CD4-positive, alpha-beta T cell (primary cell): ENCODE measurements around the gene GIMAP5. TPM values are rescaled to one million over a fixed set of nuclear protein-coding genes. Genes with fewer than 3 reads are reported as not detected.

Source experiments
- ATAC-seq: fragments of 200-7000 bp; cut with Tn5 transposase; one replicate; pipeline ENCODE4 v1.10.0; 2022; ENCODE audit warnings: mild to moderate bottlenecking; ENCODE audit not compliant: poor library complexity
- CTCF ChIA-PET: fragments of 350-600 bp; sonication (Branson Sonifier 250); formaldehyde crosslinking; loops from one replicate; lab custom pipeline; 2021; ENCODE audit warnings: antibody characterized with exemption, inconsistent platforms; lab: Charles Lee
- POLR2A ChIA-PET: fragments of 350-600 bp; sonication (Branson Sonifier 250); formaldehyde crosslinking; loops from one replicate; lab custom pipeline; 2021; ENCODE audit warnings: antibody characterized with exemption, inconsistent platforms; lab: Charles Lee
- DNase-seq, 14 experiments: peaks; one replicate each; pipeline ENCODE4 v3.0.0-alpha.2; 2013 to 2020; ENCODE audit warnings: mixed read lengths in 2 of 14
- H3K27ac ChIP-seq, 2 donors: one replicate each; pipeline versions ENCODE4 v1.5.1 to v1.7.0; 2013; ENCODE audit warnings: low read length in 2 of 2, low read depth in 1 of 2, mild to moderate bottlenecking in 1 of 2
- H3K27me3 ChIP-seq, 2 experiments: 1 replicate in 1 of 2; 2 replicates in 1 of 2; pipeline versions ENCODE4 v1.6.1 to v1.7.0; 2013; ENCODE audit warnings: low read length in 2 of 2, control low read depth in 1 of 2, mild to moderate bottlenecking in 1 of 2, moderate library complexity in 1 of 2; ENCODE audit not compliant: insufficient read depth in 2 of 2, control insufficient read depth in 1 of 2
- H3K36me3 ChIP-seq: one replicate; pipeline ENCODE4 v1.6.1; 2013; ENCODE audit warnings: low read length, control low read depth; ENCODE audit not compliant: insufficient read depth
- H3K4me1 ChIP-seq: one replicate; pipeline ENCODE4 v1.6.1; 2013; ENCODE audit warnings: low read length, control low read depth; ENCODE audit not compliant: insufficient read depth
- H3K4me3 ChIP-seq: one replicate; pipeline ENCODE4 v1.5.1; 2013; ENCODE audit warnings: mild to moderate bottlenecking, low read length, moderate library complexity
- H3K9me3 ChIP-seq, 2 experiments: 1 replicate in 1 of 2; 2 replicates in 1 of 2; pipeline versions ENCODE4 v1.6.1 to v1.7.0; 2013; ENCODE audit warnings: low read length in 2 of 2, mild to moderate bottlenecking in 2 of 2, control low read depth in 1 of 2, moderate library complexity in 1 of 2; ENCODE audit not compliant: control insufficient read depth in 1 of 2, insufficient read depth in 1 of 2
- H3K27ac Mint-ChIP-seq: one replicate; pipeline ENCODE4 v1.8.0; 2020; ENCODE audit warnings: mixed read lengths
- H3K27me3 Mint-ChIP-seq: one replicate; pipeline ENCODE4 v1.8.0; 2021; ENCODE audit warnings: mixed read lengths
- H3K36me3 Mint-ChIP-seq: one replicate; pipeline ENCODE4 v1.8.0; 2021; ENCODE audit warnings: low read depth, mixed read lengths
- H3K4me1 Mint-ChIP-seq: one replicate; pipeline ENCODE4 v1.8.0; 2021; ENCODE audit warnings: low read depth, mixed read lengths
- H3K4me3 Mint-ChIP-seq: one replicate; pipeline ENCODE4 v1.8.0; 2020; ENCODE audit warnings: mild to moderate bottlenecking, mixed read lengths
- H3K9me3 Mint-ChIP-seq: one replicate; pipeline ENCODE4 v1.8.0; 2020; ENCODE audit warnings: mixed read lengths
- intact Hi-C, 2 experiments: fragments of 100-400 bp; cut with DNase I in 1 of 2; cut with micrococcal nuclease in 1 of 2; formaldehyde crosslinking; loops; one replicate each; pipeline versions ENCODE4 v1.15.1 to v1.9.0; 2023 to 2025; cut with DNase I, micrococcal nuclease
- total RNA-seq, 174 experiments: library from RNA in 2 of 174; stranded (reverse) in 2 of 174; gene quantifications; one replicate each; pipeline ENCODE4 v1.2.3 and lab custom pipeline; 2021 to 2026
- TF ChIP-seq, protein P1 (sequence below): fragments of 200-600 bp; IDR thresholded peaks from one replicate; pipeline ENCODE4 v1.8.0; 2022; ENCODE audit warnings: antibody characterized with exemption, mild to moderate bottlenecking

GIMAP5 gene
- total RNA-seq, 2 experiments from 2014 or later: 31.3 to 35.2 TPM

DNA sequence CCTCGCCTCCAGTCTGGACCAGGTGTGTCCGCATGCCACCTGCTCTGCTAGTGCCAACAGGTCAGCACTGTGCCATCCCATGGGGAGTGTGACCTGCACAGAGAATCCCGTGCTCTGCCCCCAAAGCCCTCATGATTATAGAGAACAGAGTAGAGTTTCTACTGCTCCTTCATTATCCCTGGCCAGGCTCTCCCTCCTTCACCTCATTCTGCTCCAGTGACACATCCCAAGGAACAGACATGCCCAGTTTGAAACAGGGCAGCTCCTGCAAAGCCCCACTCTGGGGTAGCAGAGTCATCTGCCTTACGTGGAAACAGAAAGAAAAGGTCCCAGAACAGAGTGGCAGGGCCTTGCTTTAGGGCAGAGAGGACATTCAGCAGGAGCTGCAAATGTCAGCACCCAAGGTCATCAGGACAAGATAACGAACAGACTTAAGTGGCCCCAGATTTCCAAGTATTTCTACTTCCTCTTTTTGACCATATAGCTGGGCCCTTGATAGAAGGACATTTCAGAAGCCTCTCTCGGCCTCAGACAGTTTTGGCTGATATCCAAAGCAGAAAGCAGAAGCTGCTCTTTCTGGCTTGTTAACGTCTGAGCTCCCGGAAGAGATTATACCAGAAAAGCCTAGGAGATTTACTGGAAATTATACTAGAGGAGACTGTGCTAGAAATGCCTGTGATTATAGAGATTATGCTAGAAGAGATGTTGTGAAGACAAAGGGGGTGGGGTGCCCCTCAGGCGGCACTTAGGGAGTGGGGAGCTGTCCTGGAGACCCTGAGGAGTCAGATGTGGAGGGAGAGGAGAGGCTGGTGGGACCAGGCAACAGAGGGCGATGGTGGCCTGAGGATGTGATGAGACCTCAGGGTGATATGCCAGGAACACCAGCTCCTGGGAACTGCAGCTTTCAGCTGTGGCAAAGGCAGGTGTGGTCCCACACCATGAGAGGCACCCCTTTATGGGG, 50.4 kb downstream of the GIMAP5 start:
- peaks cover 13% of the 10 kb centered on the region for H3K27me3 Mint-ChIP-seq
- no peaks in the 10 kb centered on the region for H3K4me1 ChIP-seq
- CTCF ChIA-PET: interaction anchor here (0.6 to 1.3 kb wide), 2 partner anchors 9 to 377 kb away, joined by 3 to 7 read pairs; no protein-coding TSS in a partner anchor
- H3K27ac ChIP-seq: no peak overlapping the region
- no peak overlapping the region for H3K4me3 Mint-ChIP-seq
- POLR2A ChIA-PET: no interaction called here
- no peak overlapping the region for H3K4me3 ChIP-seq
- no peaks in the 10 kb centered on the region for H3K4me1 Mint-ChIP-seq
- peaks cover 0 to 3% of the 10 kb centered on the region in 2 experiments for H3K27me3 ChIP-seq
- TF ChIP-seq, protein P1, sequence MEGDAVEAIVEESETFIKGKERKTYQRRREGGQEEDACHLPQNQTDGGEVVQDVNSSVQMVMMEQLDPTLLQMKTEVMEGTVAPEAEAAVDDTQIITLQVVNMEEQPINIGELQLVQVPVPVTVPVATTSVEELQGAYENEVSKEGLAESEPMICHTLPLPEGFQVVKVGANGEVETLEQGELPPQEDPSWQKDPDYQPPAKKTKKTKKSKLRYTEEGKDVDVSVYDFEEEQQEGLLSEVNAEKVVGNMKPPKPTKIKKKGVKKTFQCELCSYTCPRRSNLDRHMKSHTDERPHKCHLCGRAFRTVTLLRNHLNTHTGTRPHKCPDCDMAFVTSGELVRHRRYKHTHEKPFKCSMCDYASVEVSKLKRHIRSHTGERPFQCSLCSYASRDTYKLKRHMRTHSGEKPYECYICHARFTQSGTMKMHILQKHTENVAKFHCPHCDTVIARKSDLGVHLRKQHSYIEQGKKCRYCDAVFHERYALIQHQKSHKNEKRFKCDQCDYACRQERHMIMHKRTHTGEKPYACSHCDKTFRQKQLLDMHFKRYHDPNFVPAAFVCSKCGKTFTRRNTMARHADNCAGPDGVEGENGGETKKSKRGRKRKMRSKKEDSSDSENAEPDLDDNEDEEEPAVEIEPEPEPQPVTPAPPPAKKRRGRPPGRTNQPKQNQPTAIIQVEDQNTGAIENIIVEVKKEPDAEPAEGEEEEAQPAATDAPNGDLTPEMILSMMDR: no peak
- no peaks in the 10 kb centered on the region for H3K9me3 Mint-ChIP-seq
- ATAC-seq (no peak), DNase-seq (peak in 3 of 14 experiments; percentile 16 to 56 (median 51))
- H3K27ac Mint-ChIP-seq: no peak overlapping the region
- no peaks in the 10 kb centered on the region for H3K36me3 Mint-ChIP-seq
- H3K36me3 ChIP-seq: no peaks in the 10 kb centered on the region
- no peaks in the 10 kb centered on the region for H3K9me3 ChIP-seq
- intact Hi-C loops: no loop called here

DNA sequence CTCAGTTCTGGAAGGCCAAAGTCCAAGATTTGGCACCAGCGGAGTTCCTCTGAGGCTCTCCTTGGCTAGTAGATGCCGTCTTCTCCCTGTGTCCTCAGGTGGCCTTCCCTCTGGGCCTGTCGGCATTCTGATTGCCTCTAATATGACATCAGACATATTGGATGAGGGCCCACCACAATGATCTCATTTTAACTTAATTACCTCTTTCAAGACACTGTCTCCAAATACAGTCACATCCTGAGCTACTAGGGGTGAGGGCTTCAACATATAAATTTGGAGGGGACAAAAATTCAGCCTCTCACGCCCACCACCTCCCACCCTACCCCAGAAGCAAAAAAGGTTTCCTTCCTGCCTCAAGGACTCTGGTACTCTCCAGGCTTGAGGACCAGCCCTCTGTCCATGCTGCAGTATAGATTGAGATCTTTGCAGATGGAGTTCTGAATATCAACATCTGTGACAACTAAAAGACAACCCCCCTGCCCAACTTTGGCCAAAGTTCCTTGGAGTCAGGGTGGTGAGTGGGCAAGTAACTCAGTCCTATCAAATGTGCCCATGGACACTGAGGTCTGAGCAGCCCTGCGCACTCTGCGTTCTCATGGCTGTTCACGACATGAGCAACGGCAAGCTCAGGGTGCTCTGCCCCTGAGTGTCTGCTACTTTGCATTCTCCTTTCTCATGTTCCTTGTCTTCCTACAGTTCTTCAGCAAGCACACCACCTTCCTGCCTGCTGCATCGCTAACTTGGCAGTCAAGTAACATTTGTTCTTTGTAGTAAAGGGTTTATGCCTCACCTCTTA, 51.5 kb downstream of the GIMAP5 start:
- Histone ChIP-seq H3K27me3 (peaks cover 3% of the 10 kb centered on the region in 2 experiments), H3K27ac (no peak overlapping the region), H3K9me3 (no peaks in the 10 kb centered on the region), H3K4me3 (no peak overlapping the region), H3K36me3 (no peaks in the 10 kb centered on the region), H3K4me1 (no peaks in the 10 kb centered on the region)
- Mint-ChIP-seq H3K4me3 (no peak overlapping the region), H3K27me3 (peaks cover 13% of the 10 kb centered on the region), H3K36me3 (no peaks in the 10 kb centered on the region), H3K9me3 (no peaks in the 10 kb centered on the region), H3K27ac (no peak overlapping the region), H3K4me1 (no peaks in the 10 kb centered on the region)
- no peak for ATAC-seq
- DNase-seq: no peak
- TF ChIP-seq, protein P1: no peak
- ChIA-PET CTCF (no interaction called here), POLR2A (no interaction called here)
- intact Hi-C loops: no loop called here

DNA sequence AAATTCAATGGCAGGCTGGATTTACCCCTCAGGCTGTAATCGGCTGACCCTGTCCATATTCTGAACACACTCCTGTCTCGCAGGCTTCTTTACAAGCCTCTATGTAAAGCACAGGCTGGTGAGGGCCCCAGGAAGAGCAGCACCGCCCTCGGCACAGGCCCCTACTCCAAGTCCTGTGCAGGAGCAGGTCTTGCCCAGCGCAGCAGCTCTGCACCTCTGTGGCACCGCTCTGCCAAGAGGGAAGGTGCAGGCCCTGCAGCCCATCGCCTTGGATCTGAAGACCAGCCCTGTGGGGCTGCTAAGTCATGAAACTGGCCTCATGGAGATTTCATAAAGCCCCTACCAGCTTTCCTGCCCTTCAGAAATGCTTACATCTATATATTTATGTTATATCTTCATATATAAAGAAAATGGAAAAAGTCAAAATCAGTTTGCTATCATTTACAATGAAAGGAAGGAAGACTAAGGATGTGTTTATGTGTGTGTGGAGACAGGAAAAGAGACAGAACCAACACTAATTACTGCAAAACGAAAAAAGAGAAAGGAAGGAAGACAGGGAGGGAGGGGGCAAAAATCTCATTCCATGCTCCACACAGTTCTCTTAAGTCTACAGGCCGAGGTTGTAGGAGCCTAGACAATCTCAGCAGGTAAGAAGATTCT, 53.3 kb downstream of the GIMAP5 start:
- TF ChIP-seq, protein P1: no peak
- H3K9me3 ChIP-seq: peaks cover 0 to 4% of the 10 kb centered on the region in 2 experiments
- intact Hi-C loops: no loop called here
- no peak overlapping the region for H3K4me3 ChIP-seq
- ChIA-PET CTCF (no interaction called here), POLR2A (no interaction called here)
- Mint-ChIP-seq H3K36me3 (no peaks in the 10 kb centered on the region), H3K27me3 (peaks cover 13% of the 10 kb centered on the region), H3K4me3 (no peak overlapping the region), H3K27ac (no peak overlapping the region), H3K4me1 (no peaks in the 10 kb centered on the region), H3K9me3 (no peaks in the 10 kb centered on the region)
- H3K4me1 ChIP-seq: no peaks in the 10 kb centered on the region
- ATAC-seq: no peak
- H3K36me3 ChIP-seq: no peaks in the 10 kb centered on the region
- DNase-seq: no peak
- H3K27me3 ChIP-seq: peaks cover 8 to 9% of the 10 kb centered on the region in 2 experiments
- no peak overlapping the region for H3K27ac ChIP-seq
